SH-SY5Y (cell line): ENCODE data around the gene SLC17A1.

Experiments used
- GATA2 ChIP-seq: IDR thresholded peaks from 2 replicates; pipeline ENCODE4 v1.6.1; 2011; ENCODE audit warnings: mild to moderate bottlenecking, low read depth, low read length
- GATA3 ChIP-seq: IDR thresholded peaks from 2 replicates; pipeline ENCODE4 v1.6.1; 2011; ENCODE audit warnings: low read depth, mild to moderate bottlenecking, low read length, moderate library complexity

DNA sequence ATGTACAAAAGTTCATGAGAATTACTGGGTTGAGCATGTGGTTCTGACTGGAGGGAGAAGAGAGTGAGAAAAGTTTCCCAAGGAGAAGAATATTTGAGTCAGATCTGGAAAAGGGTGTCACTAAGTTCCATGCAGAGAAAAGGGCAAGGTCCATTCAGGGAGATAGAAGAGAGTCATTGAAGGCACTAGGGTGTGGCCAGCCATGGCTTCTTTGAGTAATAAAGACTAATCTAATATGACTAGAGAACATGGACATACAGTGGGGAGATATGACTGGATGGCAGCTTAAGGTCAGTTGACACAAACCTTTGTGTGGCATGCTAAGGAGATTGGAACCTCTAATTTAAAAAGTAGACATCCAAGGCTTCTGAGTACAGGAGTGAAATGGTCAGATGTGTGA, 88.0 kb downstream of the SLC17A1 start:
- TF ChIP-seq GATA2 (no peak), GATA3 (no peak)
